Fibroblast of skin of abdomen (primary cell): ENCODE data around the gene FITM2. TPM values are rescaled to one million over a fixed set of nuclear protein-coding genes. Genes with fewer than 3 reads are reported as not detected.
"Not testable (repeated sequence)": the region's sequence is repeated elsewhere in the genome, so short reads cannot be mapped to it uniquely, and the experiment has no call there.

Source experiments
- DNase-seq: peaks from one replicate; pipeline ENCODE4 v3.0.0-alpha.2; 2013
- polyA plus RNA-seq, 2 experiments: library from polyadenylated mRNA; unstranded; fragments of 120-200 nt; gene quantifications; one replicate each; pipeline ENCODE4 v1.2.1, GENCODE V29; 2013; ENCODE audit not compliant: insufficient read length in 2 of 2

FITM2 gene, protein sequence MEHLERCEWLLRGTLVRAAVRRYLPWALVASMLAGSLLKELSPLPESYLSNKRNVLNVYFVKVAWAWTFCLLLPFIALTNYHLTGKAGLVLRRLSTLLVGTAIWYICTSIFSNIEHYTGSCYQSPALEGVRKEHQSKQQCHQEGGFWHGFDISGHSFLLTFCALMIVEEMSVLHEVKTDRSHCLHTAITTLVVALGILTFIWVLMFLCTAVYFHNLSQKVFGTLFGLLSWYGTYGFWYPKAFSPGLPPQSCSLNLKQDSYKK
- 9.8 TPM for polyA plus RNA-seq (2013, experiment 1 of 2; ENCODE audit: insufficient read length)
- polyA plus RNA-seq (2013, experiment 2 of 2; ENCODE audit: insufficient read length): 9.1 TPM

DNA sequence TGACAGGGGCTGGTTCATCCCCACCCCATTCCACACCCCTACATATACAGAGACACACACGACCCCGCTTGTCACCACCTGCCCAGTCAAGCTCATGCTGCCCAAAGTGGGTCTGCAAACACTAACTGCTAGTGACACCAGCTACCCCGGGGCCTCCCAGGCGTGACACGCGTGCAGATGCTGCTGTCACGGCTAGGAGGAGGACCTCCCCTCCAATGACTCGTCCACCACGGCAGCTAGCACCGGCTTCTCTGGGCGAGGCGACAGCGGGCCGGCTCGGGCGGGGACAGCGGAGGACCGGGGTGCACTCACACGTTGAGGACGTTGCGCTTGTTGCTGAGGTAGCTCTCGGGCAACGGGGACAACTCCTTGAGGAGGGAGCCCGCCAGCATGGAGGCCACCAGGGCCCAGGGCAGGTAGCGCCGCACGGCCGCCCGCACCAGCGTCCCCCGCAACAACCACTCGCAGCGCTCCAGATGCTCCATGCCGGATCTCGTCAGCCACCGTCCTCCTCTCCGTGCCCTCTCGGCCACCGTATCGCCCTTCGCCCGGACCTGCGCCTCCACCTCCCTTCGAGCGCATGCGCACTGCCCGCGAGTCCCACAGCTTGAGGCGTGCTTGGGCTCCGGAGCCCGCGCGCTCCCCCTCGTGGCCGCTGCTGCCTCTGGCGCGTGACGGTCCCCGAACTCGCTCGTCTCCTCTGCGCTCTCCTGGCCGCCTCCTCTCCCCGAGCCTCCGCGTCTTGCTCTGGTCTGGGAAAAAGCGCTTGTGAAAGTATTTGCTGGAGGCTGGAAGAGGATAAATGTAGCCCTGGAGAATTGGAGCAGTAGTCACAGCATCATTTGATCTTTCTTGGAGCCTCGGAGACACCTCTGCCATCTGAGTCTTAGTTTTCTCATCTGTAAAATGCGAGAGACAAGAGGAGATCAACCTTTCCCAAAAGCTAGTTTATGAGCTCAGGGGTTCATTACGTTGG lies at the start of gene FITM2:
FITM2 (minus strand) TSS at position 539 of the 976 bp plus-strand sequence; CDS start at position 485, 54 bp downstream.
- peak; percentile 97 for DNase-seq

DNA sequence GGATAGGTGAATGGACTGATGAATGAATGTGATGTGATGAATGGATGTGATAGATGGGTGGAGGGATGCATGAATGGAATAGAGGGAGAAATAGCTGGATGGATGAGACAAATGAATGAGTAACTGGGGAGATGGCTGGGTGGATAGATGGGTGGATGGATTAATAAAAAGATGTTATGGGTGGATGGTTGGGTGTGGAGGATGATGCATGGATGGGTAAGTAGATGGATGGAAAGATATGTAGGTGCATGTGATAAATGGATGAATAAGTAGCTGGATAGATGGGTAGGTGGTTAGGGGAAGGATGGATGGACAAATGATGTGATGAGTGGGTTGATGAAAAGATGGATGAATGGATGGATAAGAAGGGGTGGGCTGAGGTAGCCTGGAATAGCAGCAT lies 49.2 kb upstream of the FITM2 start:
- DNase-seq: no peak

DNA sequence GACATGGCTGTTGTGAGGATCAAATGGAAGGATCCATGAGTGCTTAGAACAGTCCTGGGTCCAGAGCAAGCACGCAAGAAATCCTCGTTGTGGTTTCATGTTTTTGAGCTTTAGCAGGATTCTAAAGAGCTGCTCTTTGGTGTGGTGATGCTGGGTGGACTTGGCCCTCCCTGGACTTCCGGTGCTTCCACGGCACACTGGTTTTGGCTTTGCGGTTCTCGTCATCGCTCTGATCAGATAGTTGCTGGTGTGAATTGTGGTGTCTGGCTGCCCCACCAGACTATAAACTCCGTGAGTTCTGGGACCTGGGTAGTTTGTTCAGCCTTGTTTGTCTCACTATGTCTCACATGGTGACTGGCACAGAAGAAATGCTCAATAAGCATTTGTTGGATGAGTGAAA lies 47.8 kb upstream of the FITM2 start:
- DNase-seq: no peak

DNA sequence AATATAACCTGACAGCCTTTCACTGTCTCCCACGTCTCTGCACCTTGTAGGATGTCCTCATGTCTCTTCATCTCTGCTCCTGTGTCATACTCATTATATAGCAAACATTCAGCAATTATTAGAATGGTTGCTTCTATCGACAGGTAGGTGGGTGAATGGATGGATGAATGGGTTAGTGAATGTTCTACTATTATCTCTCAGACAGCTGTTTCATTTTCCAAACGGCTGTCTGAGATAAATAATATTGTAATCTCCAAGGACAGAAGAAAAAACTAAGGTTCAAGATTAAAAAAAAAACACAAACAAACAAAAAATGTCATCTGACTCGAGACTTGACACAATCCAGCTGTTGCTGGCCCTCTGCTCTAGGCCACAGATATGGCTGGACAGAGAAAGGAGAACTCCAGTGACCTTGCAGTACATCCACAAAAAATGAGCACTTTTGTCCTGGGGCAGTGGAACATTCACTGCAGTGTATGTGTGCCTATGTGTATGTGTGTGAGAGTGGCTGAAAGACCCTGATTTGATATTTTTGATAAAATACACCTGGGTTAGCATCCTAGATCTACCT lies 46.6 kb upstream of the FITM2 start:
- DNase-seq: no peak

DNA sequence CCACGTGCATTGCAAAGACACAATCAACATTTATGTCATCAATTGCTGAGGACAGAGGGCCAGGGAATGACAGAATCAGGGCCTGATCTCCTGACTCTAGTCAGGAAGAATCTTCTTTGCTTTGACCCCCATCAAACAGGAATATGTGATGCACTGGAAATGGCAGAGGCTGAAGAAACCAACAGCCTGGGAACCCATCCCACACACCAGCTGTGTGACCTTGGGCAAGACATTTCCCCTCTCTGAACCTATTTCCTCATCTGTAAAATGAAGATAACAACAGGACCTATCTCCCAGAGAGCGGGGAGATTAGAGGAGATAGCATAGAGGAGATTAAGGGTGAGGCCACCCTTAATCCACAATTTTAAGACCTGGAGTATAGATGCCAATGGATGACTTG lies 46.0 kb upstream of the FITM2 start:
- DNase-seq: no peak

DNA sequence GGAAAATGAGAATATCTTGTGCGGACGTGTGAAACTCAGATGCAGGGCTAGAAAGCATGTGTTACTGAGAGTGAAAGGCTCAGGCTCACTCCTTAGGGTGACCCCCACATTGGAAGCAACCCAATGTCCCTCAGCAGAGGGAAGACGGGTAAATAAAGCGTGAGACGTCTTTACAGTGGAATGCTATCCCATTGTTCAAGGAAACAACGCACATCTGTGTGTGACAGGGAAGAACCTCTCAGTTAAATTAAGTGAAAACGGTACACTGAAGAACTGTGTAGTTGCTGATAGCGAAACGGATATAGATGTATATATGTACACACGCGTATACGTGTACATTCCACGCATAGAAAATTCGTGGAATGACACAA lies 45.3 kb upstream of the FITM2 start:
- DNase-seq: no peak

DNA sequence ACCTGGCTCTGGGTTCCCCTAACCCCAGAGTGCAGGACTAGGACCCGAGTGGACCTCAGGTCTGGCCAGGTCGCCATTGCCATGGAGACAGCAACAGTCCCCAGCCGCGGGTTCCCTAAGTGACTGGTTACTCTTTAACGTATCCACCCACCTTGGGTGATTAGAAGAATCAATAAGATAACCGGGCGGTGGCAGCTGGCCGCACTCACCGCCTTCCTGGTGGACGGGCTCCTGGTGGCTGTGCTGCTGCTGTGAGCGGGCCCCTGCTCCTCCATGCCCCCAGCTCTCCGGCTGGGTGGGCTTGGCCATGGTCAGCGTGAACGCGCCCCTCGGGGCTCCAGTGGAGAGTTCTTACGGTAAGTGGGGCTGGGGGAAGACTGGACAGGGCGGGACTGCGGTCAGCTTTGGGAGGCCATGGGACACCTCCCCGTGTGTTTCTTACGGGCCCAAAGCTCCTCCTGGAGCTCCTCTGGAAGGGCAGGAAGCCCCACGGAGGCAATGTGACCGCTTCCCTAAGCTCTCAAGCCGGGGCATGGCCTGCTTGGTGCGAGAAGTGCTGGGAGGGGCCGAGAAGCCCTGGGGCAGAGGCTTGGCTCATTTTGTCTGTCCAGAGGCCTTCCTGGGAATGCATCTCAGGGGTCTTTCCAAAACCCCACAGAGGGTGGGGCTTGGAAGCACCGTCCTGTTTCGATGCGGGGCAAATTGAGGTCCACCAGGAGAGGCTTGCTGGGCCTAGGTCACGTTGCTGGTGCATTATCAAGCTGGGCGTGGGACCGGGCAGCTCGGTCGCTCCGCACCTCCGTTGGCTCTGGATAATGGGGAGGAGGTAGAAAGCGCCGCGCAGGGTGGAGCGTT lies 44.7 kb upstream of the FITM2 start, which contains the start of gene HNF4A:
HNF4A (plus strand) TSS at position 202 of the 855 bp plus-strand sequence; CDS start at position 308, 106 bp downstream.
- DNase-seq: no peak

DNA sequence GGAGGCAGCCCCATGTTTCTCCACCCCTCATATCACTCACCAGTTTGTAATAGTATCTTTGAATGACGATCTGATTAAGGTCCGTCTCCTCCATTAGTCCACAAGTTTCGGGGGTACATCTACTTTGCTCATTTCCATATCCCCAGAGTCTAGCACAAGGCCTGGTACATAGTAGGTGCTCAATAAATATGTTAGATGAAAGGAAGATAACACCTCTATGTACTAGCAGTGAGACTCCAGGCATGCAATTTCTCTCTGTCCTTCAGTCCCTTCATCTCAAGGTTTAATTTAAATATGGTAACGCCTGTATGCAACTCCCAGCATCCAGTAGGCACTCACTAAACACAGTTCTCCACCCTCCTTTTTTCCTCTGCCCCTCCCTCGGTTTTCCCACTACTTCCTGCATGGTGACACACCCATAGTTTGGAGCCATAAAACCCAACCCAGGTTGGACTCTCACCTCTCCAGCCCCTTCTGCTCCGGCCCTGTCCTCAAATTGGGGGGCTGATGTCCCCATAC lies 44.0 kb upstream of the FITM2 start:
- DNase-seq: no peak

DNA sequence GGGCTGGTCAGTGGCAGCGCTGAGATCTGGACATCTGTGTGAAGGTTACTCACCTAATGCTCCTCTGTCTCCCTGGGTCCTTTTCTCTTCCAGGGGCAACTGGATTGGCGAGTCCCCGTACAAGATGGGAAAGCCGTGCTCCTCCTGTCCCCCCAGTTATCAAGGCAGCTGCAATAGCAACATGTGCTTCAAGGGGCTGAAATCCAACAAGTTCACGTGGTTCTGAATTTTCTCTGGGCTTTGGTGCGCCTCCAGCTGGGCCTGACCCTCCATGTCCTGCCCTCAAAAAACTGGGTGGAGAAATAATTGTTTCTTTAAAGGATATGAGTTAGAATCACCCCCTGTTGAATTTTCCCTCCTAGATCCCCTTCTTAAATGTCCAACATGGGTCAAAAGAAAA lies 39.6 kb upstream of the FITM2 start:
- no peak for DNase-seq

DNA sequence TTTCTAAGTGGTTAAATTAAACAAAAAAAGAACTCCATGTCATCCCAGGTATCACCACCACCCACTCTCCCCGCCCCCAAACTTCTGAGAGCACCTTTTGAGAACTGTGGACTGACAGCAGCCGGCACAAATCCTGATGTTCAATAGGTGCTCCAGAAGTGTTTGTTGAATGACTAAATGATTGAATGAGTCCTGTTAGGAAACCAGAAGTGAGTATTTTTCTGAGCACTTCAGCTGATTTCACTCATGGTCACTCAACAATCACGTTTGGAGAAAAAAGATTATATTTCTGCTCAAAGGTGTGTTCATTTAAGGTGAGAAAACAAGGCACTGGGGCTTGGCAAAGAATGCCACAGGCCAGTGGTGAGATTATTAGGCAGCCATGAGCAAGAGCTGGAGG lies 38.3 kb upstream of the FITM2 start:
- no peak for DNase-seq

DNA sequence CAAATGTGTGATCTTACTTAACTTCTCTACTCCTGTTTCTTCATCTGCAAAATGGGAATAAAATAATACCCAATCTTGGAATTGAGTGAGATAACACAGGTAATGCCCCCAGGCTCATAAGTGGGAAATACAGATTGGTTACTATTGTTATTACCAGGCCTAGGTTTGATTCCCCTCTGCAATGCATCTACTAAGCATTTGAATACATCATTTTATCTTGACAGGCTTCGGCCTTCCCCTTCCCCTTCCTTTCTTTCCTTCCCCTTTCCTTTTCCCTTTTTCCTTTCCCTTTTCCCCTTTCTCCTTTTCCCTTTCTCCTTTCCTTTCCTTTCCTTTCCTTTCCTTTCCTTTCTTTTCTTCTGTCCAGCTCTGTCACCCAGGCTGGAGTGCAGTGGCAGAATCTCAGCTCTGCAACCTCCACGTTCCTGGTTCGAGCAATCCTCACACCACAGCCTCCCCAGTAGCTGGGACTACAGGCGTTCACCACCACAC lies 37.2 kb upstream of the FITM2 start:
- DNase-seq: no peak

DNA sequence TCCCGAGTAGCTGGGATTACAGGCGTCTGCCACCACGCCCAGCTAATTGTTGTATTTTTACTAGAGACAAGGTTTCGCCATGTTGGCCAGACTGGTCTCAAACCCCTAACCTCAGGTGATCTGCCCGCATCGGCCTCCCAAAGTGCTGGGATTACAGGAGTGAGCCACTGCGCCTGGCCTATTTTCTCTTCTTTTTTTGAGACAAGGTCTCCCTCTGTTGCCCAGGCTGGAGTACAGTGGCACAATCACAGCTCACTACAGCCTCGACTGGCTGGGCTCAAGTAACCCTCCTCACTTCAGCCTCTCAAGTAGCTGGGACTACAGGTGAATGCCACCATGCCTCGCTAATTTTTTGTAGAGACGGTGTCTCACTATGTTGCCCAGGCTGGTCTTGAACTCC lies 34.9 kb upstream of the FITM2 start:
- DNase-seq: not testable (repeated sequence)

DNA sequence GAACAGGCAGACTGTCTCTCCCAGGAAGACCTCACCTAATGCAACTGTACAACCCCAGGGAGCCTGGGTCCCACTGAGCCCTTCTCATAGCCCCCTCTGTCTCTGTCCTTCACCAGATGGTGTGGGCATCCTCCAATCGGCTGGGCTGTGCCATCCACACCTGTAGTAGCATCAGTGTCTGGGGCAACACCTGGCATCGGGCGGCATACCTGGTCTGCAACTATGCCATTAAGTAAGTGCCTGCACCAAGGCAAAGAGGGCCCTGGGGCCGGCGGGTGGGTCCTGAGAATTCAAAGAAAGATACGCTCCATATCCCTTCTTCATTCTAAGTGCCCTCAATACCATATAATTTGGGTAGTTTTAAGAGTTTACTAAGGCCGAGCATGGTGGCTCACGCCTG lies 34.1 kb upstream of the FITM2 start:
- DNase-seq: no peak

DNA sequence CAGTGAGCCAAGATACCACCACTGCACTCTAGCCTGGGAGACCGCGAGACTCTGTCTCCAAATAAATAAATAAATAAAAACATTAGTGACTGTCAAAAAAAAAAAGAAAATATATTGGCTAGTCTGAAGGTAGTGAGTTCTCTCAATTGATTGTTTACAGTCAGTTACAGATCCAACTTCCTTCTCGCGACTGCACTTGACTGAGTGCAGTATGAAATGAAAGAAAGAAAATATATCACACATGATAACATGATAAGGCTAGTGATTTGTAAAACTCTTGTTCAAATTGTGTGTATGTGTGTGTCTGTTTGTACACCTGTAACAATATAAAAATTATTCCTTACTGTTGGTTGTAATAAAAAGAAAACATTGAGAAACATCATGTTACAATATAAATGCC lies 33.7 kb upstream of the FITM2 start:
- DNase-seq: no peak

DNA sequence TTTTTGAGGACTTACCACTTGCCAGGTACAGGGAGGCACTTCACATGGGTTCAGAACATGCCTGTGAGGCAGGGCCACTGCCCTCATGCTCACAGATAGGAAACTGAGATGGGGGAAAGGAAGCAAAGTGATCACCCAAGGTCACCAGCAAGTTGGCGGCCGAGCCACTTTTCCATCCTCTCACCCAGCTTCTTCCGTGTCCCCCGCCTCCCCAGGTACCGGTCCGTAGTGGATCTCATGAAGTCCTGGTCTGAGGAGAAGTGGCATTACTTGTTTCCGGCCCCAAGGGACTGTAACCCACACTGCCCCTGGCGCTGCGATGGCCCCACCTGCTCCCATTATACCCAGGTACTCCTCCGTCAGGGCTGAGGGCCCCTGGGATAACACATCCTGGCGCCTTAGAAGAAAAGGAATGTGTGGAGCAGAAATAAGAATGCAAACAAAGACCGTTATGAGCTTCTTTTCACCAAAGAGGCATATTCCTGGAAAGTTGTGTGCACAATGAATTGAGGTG lies 32.2 kb upstream of the FITM2 start:
- no peak for DNase-seq

DNA sequence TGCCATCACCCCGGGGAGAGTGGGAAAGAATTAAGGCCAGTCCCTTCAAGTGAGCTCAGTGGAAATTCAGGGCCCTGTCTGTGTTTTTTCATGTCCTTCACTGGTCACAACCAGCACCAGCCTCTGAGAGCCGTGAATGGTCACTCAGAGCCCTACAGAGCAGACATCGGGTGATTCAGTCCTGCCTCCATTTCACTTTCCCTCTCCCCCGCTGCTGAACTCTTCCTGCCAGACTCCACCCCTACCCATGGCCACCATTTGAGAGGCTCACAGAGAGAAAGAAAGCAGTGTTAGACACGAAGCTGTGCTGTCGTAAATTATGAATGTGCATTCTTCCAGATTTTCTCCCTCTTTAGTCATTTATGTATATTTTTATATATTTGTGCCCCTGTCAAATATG lies 31.2 kb upstream of the FITM2 start:
- DNase-seq: no peak

DNA sequence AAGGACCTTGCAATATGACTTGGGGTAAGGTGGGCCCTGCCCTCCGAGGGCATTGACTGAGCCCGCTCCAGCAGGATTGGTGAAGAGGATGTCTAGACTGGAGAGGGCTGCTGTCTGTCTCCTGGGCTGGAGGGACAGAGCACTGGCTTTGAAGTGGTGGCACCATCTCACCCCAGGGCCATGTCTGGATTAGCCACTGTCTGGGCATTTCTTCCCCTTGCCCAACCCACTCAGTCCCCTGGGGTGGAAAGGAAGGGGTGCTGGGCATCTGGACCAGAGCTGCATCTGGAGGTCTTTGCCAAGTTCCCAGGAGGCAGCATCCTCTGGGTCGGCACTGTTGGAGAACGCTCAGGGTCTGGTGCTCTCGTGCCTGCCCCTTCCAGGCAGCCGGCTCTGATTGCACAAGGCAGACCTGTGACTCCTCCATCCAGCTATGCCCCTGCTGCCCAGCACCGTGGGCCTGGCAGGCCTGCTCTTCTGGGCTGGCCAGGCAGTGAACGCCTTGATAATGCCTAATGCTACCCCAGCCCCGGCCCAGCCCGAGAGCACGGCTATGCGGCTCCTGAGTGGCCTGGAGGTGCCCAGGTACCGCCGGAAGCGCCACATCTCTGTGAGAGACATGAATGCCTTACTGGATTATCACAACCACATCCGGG lies 25.9 kb upstream of the FITM2 start, which contains the start of gene R3HDML:
R3HDML (plus strand) TSS at position 319 of the 656 bp plus-strand sequence; CDS start at position 434, 115 bp downstream.
- DNase-seq: no peak

DNA sequence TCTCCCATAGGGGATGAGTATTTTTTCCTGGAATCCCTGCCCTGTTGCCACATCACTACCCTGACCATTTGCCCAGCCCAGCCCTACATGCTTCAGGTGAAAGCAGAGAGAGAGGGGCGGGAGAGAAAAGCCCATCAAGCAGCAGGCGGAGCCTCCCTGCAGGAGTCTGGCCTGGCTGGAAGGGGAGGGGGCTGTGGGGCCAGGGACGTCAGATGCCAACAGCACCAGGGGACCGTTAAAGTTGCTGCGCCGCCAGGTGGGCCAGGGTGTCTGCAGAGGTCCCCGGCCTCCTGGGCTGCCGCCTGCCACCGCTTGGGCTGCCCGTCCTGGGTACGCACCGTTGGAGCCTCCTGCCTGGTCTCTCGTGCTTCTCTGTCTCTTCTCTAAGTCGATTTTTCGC lies 25.1 kb upstream of the FITM2 start:
- DNase-seq: no peak

DNA sequence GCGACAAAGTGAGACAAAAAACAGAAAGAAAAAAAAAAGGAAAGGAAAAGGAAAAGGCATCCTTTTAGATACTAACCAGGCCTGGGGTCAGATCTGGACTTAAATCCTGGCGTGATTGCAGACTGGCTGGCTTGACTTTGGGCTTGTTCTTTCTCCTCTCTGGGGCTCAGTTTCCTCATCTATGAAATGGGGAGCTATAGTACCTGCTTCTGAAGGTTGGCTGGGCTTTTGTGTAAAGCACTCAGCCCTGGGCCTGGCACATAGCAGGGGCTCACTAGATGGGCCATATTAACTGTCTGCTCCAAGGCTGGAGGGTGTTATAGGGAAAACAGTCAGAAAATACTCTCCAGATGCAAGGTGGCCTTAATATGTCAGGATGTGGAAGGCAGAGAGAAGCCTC lies 24.7 kb upstream of the FITM2 start:
- no peak for DNase-seq

DNA sequence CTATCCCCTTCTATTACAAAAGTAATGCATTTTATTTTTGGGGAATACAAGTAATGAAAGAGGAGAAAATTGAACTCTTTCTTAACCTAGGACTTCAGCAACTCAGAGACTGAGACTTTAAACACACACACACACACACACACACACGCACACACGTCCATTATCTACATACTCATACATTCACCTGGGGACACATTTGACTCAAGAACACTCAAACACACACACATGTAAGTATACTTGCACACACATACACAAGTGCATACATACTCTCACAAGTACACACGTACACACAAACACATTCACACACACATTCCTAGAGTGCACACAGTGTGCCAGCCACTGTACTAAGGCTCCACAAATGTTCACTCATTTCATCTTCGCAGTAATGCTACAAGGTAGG lies 23.7 kb upstream of the FITM2 start:
- no peak for DNase-seq

DNA sequence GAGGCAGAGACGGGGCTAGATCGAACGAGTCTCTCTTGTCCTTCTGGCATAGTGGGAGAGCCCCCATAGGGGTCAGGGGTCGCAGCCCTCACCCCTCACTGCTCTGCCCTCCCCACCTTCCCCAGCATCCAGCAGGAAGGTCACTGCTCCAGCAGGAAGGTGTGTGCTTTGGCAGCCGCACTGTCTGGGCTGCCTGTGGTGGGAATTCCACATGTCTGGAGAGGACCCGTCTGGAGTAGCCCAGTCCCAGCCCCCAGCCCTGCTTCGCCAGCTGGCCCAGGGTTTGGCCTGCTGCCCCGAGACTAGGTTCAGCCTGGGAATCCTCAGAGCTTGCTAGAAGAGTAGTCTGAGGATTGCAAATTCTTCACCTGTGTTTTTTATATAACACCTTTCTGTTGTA lies 23.3 kb upstream of the FITM2 start:
- DNase-seq: no peak
